CD4-positive, alpha-beta T cell treated with Interleukin-15 for 4 hours (primary cell): Measurements from ENCODE around the gene TSPAN16.
"Not testable (repeated sequence)": the region's sequence is repeated elsewhere in the genome, so short reads cannot be mapped to it uniquely, and the experiment has no call there.

Experiments
- DNase-seq: peaks from one replicate; pipeline ENCODE4 v3.0.0-alpha.2; 2020; ENCODE audit warnings: low spot score

Gene TSPAN16

DNA sequence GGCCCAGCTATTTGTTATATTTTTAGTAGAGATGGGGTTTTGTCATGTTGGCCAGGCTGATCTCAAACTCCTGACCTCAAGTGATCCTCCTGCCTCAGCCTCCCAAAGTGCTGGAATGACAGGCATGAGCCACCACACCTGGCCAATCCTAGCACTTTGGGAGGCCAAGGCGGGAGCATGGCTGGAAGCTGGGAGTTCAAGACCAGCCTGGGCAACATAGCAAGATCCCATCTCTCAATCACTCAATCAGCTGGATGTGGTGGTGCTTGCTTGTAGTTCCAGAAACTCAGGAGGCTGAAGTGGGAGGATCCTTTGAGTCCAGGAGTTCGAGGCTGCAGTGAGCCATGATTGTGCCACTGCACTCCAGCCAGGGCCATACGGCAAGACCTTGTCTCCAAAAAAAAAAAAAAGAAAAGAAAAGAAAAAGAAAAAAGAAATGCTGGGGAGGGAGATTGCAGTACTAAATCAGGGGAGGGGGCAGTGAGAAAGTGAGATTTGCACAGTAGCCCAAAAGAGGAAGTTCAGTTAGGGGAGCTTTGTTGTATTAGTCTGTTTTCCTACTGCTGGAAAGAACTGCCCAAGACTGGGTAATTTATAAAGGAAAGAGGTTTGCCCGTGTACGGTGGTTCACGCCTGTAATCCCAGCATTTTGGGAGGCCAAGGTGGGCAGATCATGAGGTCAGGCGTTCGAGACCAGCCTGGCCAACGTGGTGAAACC lies 24.5 kb downstream of the TSPAN16 start:
- not testable (repeated sequence) for DNase-seq

DNA sequence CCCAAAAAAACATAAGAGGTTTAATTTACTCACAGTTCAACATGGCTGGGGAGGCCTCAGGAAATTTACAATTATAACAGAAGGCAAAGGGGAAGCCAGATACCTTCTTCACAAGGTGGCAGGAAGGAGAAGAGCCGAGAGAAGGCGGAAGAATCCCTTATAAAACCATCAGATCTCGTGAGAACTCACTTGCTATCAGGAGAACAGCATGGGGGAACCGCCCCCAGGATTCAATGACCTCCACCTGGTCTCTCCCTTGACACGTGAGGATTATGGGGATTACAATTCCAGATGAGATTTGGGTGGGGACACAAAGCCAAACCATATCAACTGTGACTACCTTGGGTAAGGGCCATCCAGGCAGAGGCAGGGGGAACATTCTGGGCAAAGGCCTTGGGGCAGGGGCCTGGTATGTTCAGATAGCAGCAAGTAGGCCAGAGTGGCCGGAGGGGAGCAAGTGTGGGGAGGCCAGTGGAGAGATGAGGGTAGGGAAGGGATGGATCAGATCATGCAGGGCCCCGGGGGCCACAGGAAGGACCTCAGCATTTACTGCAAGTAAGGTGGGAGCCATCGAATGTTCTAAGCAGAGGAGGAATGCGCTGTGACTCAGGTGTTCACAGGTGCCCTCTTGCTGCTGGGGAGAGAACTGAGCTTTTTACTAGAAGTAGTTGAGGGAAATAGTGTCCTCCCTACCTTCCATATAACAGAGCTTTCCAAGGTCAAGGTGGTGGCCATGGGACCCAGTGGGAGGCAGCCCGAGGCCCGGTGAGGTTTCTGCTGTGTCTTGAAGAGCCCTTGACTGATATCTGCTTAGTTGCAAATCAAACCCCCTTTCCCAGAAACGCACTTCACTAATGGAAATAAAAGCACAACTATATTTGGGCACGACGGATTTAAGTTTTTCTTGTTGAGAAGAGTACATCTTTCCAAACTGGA lies 25.5 kb downstream of the TSPAN16 start:
- DNase-seq = no peak

- DNase-seq = no peak
Measured at GRCh38 chr19:11322269-11323024, 26.5 kb downstream of the TSPAN16 start.

GRCh38 chr19:11323601-11324078 lies 27.7 kb downstream of the TSPAN16 start:
- DNase-seq = no peak

GRCh38 chr19:11324079-11324661 lies 28.2 kb downstream of the TSPAN16 start:
- DNase-seq = no peak

- DNase-seq = no peak
Measured at GRCh38 chr19:11324748-11325389, 28.9 kb downstream of the TSPAN16 start.

DNA sequence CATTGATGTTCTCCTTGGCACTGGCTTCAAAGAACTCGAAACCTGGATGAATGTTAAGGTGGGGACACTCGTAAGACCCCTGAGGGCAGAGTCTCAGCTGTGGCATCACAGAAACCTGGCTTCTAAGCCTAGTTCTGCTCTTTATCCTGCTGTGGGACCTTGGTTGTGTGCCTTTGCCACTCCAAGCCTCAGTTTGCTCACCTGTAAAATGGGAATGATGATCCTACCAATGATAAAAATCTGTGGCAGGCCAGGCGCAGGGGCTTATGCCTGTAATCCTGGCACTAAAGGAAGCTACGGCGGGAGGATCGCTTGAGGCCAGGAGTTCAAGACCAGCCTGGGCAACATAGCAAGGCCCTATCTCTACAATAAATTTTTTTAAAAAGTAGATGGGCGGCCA lies 29.6 kb downstream of the TSPAN16 start:
- DNase-seq = no peak

GRCh38 chr19:11330127-11330526 lies 34.2 kb downstream of the TSPAN16 start:
- no peak for DNase-seq

DNA sequence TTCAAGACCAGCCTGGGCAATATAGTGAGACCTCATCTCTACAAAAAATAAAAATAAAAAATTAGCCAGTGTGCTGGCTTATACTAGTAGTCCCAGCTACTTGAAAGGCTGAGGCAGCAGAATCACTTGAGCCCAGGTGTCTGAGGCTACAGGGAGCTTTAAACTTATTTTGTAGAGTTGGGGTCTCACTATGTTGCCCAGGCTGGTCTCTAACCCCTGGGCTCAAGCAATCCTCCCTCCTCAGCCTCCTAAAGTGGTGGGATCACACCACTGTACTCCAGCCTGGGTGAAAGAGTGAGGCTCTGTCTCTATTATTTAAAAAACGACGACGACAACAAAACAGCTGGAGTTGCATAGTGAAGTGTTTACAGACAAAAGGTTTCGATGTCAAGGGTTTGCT lies 35.5 kb downstream of the TSPAN16 start:
- no peak for DNase-seq

GRCh38 chr19:11332822-11333221 lies 36.9 kb downstream of the TSPAN16 start:
- DNase-seq = no peak

DNA sequence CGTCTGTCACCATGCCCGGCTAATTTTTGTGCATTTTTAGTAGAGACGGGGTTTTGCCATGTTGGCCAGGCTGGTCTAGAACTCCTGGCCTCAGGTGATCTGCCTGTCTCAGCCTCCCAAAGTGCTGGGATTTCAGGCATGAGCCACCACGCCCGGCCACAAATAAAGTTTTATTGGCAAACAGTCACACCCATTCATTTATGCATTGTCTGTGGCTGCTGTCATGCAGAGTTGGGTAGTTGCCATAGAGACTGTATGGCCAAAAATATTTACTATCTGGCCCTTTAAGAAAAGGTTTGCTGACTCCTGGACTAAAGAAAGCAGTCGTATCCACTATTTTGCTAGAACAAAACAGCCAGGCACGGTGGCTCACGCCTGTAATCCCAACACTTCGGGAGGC lies 37.9 kb downstream of the TSPAN16 start:
- DNase-seq = not testable (repeated sequence)

GRCh38 chr19:11335449-11336146 lies 39.6 kb downstream of the TSPAN16 start:
- DNase-seq = no peak

GRCh38 chr19:11337080-11337479 lies 41.1 kb downstream of the TSPAN16 start:
- DNase-seq = no peak

DNA sequence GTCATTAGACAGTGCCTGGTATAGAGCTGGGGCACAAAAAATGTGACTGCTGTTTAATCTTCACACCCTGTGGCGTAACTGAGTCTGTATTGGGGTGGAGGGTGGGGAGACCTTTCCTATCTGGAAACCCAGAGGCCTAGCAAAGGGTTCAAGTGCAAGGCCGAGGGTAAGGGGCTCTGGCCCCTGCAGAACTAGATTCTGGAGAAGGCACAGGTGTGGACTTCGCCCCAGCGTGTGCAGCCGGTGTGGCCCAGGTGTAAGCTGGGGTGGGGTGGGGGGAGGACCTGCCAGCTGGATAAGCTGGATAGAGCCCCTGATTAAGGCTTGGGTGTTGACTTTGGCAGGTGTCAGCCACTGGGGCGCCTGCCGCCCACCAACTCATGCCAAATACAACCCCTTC lies 42.2 kb downstream of the TSPAN16 start:
- DNase-seq = no peak

GRCh38 chr19:11338569-11339253 lies 42.8 kb downstream of the TSPAN16 start:
- DNase-seq = no peak

- DNase-seq = peak; percentile 75
Measured at GRCh38 chr19:11339254-11340098, 43.5 kb downstream of the TSPAN16 start, which contains the start of gene RAB3D. RAB3D (minus strand) TSS chr19:11339657; CDS start chr19:11337399, 2,258 bp downstream.

- not testable (repeated sequence) for DNase-seq
Measured at GRCh38 chr19:11340099-11340467, 44.1 kb downstream of the TSPAN16 start.

GRCh38 chr19:11342429-11342828 lies 46.5 kb downstream of the TSPAN16 start:
- no peak for DNase-seq
